Measurements from ENCODE around the gene FAM43B.
"Not testable (repeated sequence)": the region's sequence is repeated elsewhere in the genome, so short reads cannot be mapped to it uniquely, and the experiment has no call there.

The FAM43B gene, protein sequence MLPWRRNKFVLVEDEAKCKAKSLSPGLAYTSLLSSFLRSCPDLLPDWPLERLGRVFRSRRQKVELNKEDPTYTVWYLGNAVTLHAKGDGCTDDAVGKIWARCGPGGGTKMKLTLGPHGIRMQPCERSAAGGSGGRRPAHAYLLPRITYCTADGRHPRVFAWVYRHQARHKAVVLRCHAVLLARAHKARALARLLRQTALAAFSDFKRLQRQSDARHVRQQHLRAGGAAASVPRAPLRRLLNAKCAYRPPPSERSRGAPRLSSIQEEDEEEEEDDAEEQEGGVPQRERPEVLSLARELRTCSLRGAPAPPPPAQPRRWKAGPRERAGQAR

DNA sequence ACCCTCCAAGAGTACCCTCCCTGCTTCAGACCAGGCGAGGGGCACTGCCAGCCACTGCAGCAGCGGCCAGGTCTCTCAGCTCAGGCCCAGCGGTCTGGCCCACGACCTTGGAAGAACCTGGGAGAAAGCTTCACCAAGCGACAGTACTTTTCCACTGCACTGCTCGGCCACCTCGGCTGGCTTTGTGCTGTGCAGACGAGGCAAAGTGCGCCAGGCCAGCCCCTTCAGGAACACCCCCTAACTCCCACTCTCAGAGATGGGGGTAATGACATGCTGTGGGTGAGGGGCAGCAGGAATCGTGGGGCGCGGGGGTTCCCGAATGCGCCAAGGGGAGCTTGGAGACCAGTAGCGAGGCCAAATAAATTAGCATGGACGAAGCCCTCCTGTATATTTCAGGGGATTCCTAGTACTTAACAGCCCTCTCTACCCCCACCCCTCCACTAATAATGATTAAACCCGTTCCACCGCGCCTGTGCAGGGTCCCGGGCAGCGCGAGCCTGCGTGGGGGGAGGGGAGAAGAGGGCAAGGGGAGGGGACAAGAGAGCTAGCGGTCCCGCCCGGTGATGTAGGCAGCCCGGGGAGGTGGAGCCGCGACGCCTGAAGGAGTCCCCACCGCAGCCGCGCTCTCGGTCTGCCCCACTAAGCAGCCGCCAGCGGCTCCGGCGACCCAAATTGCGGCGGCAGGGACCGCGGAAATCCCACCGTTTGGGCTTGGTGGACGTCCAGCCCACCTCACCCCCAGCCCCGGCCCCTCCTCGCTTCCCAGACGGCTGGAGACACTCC, at the start of gene FAM43B:
TSS of gene FAM43B (plus strand) at position 629 of the 783 bp plus-strand sequence. CDS start 401 bp downstream, outside the sequence.
- no peak for DNase-seq

GRCh38 chr1:20505488-20505887, 46.9 kb upstream of the FAM43B start:
- no peak for DNase-seq

DNA sequence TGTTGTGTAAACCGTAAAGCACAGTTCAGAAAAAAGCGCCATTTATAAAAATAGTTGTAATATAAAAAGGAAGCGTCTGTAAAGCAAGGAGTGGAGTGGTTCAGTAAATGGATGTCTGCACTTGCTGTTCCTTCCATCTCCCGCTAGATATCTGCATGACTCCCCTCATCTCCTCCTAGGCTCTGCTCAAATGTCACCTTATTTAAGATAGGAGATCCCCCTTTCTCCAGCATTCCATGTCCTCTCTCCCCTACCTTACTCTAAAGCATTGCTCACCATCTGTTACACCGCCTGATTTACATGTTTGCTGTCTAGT, 45.2 kb upstream of the FAM43B start:
- no peak for DNase-seq

- DNase-seq: peak; percentile 92 to 93
These were observed 44.6 kb upstream of the FAM43B start, which contains the start of gene MUL1 for GRCh38 chr1:20507564-20508410. Gene MUL1, minus strand, starts transcription at chr1:20508151. Its CDS starts 127 bp downstream, at chr1:20508024.

DNA sequence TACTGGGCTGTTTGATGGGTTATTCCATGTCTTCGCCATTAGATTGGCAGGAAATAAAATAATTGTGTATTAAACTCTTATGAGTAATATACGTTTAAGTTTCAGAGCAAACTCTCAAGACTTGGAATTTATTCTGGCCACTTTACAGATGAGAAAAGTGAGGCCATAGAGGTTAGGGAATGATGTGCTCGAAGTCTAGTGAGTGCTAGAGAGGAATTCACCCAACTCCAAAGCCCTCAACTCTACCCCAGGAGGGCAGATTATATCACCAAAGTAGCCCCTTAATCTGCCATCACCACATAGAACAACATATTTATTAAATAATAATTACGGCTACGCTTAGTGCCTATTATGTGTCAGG, 44.0 kb upstream of the FAM43B start:
- no peak for DNase-seq

DNA sequence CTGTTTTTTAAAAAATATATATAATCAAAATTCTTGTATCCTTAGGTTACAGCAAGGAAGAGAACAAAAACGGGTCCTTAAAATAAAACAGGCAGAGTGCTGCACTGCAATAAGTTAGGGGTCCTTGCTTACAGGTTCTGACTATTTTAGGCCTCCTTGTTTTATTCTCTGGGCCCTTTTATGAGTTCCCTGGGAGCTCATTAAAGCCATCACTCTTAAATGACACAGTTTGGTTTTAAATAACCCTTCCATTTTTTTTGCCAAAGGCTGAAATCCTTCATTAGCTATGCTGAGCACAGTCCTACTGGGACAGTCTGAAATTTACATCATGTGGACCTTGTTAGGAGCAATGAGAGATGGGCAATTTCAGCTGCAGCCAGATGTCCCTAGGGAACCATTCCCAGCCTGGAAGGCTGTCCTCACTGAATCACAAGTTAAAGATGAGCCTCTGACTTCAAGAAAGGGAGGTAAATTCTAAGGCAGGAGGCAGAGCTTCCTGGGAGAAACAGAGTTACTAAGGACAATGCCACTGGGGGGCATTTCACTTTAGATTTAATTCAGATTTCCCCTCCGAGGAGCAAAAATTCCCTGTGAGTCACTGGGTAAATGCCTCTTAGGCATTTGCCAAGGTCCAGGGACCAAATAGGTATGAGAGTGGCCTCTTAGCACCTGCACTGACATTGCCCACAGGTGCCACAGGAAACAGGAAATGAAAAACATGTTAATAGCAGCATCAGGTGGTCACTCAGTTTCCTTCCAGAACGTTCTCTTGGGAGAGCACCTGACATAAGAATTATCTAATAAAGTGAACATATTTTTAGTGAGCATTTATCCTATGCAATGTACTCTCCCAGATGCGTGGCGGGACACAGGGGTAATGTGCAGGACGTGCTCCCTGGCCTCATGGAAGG, 40.6 kb upstream of the FAM43B start:
- no peak for DNase-seq

DNA sequence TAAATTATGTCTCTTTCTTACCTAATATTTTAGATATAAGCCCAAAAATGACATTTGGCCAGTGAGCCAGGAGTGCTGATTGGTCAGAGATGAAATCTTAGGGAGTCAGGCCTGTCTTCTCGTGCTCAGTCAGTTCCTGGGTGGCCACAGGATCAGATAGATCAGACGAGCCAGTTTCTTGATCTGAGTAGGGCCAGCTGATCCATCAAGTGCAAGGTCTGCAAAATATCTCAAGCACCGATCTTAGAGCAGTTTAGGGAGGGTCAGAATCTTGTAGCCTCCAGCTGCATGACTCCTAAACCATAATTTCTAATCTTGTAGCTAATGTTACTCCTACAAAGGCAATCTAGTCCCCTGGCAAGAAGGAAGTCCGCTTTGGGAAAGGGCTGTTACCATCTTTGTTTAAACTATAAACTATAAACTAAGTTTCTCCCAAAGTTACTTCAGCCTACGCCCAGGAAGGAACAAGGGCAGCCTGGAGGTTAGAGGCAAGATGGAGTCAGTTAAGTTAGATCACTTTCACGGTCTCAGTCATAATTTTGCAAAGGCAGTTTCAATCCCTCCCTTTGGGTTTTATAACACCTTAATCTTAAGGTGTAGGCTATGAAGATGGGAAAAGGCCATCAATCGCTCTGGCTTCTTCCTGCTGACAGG, 32.6 kb upstream of the FAM43B start:
- DNase-seq: not testable (repeated sequence)

DNA sequence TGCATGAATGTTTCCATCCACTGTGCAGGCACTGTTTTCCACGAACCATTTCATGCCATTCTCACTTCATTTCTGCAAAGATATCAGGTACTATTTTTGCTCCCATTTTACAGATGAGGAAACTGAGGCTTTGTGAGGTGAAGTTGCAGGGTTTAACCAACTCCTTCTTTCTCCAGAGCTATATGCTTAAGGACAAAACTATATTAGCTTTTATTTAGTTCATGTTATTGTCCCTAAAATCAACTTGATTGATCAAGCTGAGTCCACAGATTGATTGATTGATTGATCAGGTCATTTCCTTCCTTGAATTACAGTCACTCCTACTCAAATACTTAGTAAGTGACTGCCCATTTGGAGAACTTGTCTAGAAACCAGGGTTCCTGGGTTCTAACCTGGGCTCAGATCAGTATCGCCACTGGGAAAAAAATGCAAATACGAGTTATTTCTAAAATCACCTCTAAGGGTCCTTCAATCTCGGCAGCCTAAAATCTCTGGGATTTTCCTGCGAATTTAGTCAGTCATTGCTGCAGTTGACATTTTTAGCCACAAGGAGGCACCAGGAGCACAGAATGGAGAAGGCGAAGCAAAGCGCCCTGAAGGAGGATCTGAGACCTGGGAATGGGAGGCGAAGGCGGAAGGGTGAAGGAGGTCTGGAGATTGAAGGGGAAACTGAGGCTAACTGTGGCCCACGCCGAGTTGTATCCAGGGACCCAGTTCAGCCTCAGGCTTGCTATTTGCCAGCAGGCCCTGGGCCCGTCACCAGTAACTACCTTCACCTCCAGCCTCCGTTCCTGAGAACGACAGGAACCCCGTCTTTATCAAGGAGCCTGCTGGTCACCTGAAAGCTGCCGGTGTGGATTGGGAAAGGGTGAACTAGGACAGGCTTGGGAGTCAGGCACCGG, 30.2 kb upstream of the FAM43B start:
- peak; percentile 52 to 72 for DNase-seq

- no peak for DNase-seq
These were observed 26.1 kb upstream of the FAM43B start for GRCh38 chr1:20526267-20526666.

DNA sequence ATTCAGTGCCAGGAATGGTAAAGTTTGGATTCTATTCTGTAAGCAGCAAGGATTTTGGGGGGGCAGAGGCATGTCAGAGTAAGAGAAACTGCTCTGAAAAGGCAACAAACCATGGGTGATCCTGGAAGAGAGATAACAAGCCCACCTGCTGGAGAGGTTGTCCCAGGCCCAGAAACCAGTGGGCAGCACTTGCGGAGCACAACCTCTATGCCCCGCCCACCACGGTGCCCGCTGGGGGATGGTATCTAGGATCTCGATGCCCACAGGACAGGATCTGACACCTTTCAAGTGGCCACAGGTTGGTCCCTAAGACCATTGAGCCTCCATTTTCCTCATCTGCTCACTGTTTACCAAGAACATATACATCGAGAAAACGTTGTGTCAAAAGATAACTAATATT, 24.2 kb upstream of the FAM43B start:
- no peak for DNase-seq

DNA sequence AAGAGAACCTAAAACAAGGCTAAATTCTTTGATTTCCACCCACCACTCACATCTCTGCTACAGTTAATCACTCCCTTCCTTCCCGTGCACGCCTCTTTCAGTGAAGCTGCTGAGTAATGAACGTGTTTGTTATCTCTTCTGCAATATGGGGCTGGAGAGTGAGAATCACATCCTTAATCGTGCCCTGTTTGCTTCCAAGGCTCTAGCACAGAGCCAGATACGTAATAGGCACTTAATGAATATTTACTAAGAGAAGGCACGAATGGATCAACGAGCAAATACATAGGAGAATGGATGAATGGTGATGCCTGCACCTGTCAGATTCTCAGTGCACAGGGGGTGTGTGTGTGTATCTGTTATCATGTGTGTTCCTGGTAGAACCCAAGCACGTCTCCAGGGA, 22.1 kb upstream of the FAM43B start:
- no peak for DNase-seq

DNA sequence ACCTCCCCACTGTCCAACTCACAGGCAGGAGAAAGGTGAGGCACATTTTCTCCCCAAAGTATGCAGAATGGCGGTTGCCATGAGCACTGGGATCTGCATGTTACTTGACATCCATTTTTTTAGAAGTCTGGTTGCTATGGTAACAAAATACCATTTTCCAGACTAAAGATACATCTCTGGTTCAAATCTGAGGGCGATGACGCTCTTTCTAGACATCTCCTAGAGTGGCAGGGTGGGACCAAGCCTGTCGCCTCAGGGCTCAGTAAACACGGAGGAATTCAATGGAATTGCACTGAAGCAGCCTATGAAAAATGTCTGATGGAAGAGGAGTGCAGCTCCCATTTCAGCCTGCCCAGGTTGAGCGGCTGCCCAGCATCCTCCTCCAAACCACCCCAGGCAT, 21.5 kb upstream of the FAM43B start:
- DNase-seq: no peak

GRCh38 chr1:20533635-20534034, 18.7 kb upstream of the FAM43B start:
- DNase-seq: no peak

DNA sequence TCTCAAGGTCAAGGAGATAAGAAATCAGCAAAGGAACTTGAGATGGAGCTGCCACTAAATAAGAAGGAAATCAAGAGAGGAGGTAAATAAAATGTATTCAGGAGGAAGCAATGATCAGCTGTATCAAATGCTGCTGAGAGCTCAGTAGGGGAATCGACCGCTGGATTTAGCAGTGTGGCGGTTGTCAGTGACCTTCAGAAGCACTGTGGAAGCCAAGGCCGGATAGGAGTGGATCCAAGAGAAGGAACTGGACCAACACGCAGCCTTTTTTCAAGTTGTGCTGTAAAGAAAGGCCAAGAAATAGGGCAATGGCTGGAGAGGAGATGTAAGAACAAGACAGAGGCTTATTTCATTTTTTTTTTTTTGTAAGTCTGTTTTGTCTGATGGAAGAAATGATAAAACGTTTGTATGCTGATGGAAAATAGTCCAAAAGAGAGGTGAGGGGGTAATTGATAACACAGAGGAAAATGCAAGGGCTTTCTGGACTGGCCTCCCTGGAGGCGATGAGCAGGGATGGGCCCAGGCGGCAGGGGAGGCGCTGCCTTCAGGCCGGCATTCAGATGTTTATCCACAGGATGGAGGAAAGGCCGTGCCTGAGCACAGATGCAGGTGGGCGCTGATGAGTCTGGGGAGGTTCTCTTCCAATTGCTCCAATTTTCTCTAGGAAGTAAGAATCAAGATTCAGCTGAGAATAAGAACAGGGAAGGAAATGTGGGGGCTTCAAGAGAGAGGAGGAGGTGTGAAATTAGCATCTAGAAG, 17.5 kb upstream of the FAM43B start:
- no peak for DNase-seq

- DNase-seq: no peak
These were observed 14.1 kb upstream of the FAM43B start for GRCh38 chr1:20538227-20538626.

DNA sequence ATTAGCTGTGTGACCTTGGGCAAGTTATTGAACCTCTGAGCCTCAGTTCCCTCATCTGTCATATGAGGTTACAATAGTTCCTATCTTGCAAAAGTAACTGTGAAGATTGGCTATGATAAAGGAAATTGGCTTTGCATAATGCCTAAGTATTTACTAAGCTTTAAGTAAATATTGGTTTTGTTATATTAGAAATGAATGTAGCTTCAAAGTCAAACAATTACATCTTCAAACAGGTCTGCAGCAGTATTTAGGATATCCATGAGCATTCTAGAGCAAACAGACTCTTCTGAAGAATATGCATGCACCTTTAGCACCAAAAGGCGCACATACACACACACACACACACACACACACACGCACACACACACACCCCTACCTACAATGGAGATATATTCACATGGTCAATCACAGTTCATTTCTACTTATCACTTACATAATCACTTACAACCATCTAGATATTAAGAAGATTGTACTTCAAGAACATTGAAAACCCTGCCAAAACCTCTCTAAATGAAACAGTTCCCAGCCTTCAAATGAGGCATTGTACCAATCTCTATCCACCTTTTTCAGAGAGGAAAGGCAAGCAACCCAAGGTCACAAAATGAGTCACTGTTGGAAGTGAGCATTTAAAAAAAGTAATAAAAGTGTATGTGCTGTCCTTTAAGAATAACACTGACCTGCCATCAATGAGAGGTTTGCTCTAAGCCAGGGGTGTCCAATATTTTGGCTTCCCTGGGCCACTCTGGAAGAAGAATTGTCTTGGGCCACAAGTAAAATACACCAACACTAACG, 13.4 kb upstream of the FAM43B start:
- no peak for DNase-seq

DNA sequence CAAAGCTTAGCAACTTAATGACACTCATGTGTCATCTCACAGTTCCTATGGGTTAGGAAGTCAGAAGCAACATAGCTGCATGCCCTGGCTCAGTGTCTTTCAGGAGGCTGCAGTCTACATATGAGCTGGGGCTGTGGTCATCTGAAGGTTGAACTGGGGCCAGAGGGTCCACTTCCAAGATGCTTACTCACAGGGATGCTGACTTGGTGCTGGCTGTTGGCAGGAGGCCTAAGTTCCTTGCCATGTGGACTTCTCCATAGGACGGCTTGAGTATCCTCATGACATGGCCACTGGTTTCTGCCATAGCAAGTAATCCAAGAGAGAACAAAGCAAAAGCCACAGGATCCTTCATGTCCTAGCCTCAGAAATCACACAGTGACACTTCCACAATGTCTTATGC, 12.1 kb upstream of the FAM43B start:
- DNase-seq: no peak

- no peak for DNase-seq
These were observed 5.7 kb upstream of the FAM43B start for GRCh38 chr1:20546637-20547036.

GRCh38 chr1:20551161-20551560, 1.2 kb upstream of the FAM43B start:
- no peak for DNase-seq

All from CD4-positive, alpha-beta T cell treated with Interferon alpha-2 for 1 hour (primary cell).